H1 (cell line): ENCODE measurements around the gene PALS2.

Experiments used
- CTCF ChIP-seq, 3 experiments: IDR thresholded peaks; 1 replicate in 2 of 3; 2 replicates in 1 of 3; pipeline versions ENCODE4 v1.5.1 to v1.6.1; 2011; ENCODE audit warnings: low read length in 3 of 3, mild to moderate bottlenecking in 3 of 3, inconsistent platforms in 2 of 3, low read depth in 1 of 3, moderate library complexity in 1 of 3; ENCODE audit not compliant: insufficient read depth in 1 of 3; ENCODE audit errors: control extremely low read depth in 1 of 3
- SUZ12 ChIP-seq: fragments of 200-600 bp; sonication (generic); IDR thresholded peaks from 2 replicates; pipeline ENCODE4 v1.6.1; 2012; ENCODE audit warnings: mild to moderate bottlenecking, inconsistent platforms, low read length, moderate library complexity, mixed read lengths
- TAF7 ChIP-seq: optimal IDR thresholded peaks from 2 replicates; pipeline ENCODE3; 2011; ENCODE audit warnings: low read depth, mild to moderate bottlenecking, inconsistent platforms, low read length, moderate library complexity, borderline replicate concordance

DNA sequence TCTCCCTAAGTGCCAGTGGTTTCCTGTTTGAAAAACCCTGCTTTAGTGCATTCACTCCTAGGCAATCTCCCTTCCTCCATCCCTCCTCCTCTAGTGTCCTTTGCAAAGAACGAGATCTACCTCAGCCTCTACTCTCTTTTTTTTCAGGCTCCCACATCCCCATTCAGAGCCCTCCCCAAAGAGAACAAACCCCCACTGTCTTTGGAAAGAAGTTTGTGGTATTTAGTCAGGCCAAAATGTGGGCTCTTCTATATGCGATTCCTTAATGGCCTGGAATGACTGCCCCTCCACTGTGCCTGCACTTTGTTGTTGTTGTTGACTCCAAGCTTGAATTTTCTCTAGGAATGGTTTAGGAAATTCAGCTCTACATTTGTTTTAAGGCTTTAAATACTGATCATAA lies 36.3 kb downstream of the PALS2 start:
- TF ChIP-seq CTCF (IDR thresholded peaks at IDR 0.05; ENCODE audit: control extremely low read depth in 1 of 3, insufficient read depth in 1 of 3, low read depth in 1 of 3, low read length in 3 of 3) (no peak), SUZ12 (no peak), TAF7 (no peak)
